Muscle layer of duodenum (tissue), 2 donors: ENCODE measurements around the gene DDR2.

Experiments used
- H3K27ac ChIP-seq: one replicate; pipeline ENCODE4 v1.7.0; 2013; ENCODE audit warnings: mild to moderate bottlenecking, low read length
- H3K27me3 ChIP-seq: one replicate; pipeline ENCODE4 v1.7.0; 2013; ENCODE audit warnings: low read depth, mild to moderate bottlenecking, control low read depth, low read length
- H3K36me3 ChIP-seq, 2 donors: one replicate each; pipeline ENCODE4 v1.7.0; 2013; ENCODE audit warnings: low read length in 2 of 2, control low read depth in 1 of 2, mild to moderate bottlenecking in 1 of 2; ENCODE audit not compliant: insufficient read depth in 2 of 2, control insufficient read depth in 1 of 2
- H3K4me1 ChIP-seq, 2 donors: one replicate each; pipeline ENCODE4 v1.7.0; 2013; ENCODE audit warnings: low read length in 2 of 2, mild to moderate bottlenecking in 2 of 2, control low read depth in 1 of 2, moderate library complexity in 1 of 2; ENCODE audit not compliant: insufficient read depth in 2 of 2, control insufficient read depth in 1 of 2
- H3K4me3 ChIP-seq, 2 donors: one replicate each; pipeline ENCODE4 v1.7.0; 2013; ENCODE audit warnings: low read length in 2 of 2, low read depth in 1 of 2, mild to moderate bottlenecking in 1 of 2
- H3K9me3 ChIP-seq, 2 donors: one replicate each; pipeline ENCODE4 v1.7.0; 2013; ENCODE audit warnings: low read length in 2 of 2, control low read depth in 1 of 2, mild to moderate bottlenecking in 1 of 2; ENCODE audit not compliant: control insufficient read depth in 1 of 2
- donor health status: healthy.

Gene DDR2

DNA sequence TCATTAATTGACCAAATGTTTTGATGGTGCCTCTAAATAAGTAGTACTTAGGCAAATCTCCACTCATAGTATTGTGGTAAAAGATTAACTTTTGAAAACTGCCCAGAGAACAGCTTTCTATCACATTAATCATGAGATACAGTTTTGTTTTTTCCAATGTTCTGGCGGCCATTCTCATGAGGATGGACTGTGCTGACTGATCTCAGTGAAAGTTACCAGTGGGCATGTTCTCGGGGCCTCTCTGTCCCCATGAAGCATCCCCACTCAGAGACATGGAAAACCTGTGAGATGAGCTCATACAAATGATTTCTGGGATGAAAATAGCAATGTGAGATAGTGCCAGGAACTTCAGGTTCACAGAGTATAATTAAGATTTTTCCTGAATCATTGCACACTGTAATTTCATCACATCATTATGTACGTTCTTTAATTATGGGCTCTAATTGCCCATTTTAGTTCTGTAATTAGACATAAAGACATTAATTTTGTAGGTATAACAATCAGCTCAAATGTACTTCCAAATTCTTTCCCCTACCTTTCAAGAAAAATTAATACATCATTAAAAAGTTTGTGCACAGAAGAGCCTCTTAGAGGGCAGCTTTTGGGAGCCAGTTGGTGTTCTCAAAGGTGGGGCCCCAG, 40.5 kb downstream of the DDR2 start:
- Histone ChIP-seq H3K36me3 (no peaks in the 10 kb centered on the region), H3K27ac (peak overlapping the region; percentile 53), H3K4me3 (no peak overlapping the region), H3K9me3 (no peaks in the 10 kb centered on the region), H3K27me3 (no peaks in the 10 kb centered on the region), H3K4me1 (peaks cover 13 to 19% of the 10 kb centered on the region in 2 donors)

DNA sequence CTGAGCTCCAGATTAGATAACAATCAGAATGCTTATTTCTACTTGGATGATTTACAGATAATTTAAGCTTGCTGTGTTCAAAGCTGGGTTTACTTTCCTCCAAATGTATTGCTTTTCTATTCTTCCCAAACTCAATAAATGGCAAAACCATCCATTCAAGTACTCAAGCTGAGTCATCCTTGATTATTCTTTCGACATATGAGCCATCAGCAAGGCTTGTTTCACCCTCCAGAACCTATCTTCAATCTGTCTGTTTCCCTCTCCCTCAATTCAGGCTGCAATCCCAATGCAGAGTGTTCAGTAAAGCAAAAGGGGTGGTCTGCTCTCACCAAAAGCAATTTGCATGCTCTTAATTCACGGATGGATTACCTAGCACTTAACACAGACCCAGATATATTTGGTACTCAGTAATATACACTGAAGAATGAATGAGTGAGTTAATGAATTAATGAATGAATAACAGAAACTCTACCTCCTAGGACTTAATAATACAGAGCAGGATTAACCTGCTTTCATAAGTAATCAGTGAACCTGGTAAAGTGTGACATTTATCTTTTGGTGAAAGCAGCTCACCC, 41.9 kb downstream of the DDR2 start:
- H3K4me1 ChIP-seq, result peaks cover 13 to 25% of the 10 kb centered on the region in 2 donors
- no peak overlapping the region for H3K4me3 ChIP-seq
- H3K27ac ChIP-seq, result peak overlapping the region; percentile 53
- H3K27me3 ChIP-seq, result no peaks in the 10 kb centered on the region
- no peaks in the 10 kb centered on the region for H3K36me3 ChIP-seq
- H3K9me3 ChIP-seq, result no peaks in the 10 kb centered on the region

DNA sequence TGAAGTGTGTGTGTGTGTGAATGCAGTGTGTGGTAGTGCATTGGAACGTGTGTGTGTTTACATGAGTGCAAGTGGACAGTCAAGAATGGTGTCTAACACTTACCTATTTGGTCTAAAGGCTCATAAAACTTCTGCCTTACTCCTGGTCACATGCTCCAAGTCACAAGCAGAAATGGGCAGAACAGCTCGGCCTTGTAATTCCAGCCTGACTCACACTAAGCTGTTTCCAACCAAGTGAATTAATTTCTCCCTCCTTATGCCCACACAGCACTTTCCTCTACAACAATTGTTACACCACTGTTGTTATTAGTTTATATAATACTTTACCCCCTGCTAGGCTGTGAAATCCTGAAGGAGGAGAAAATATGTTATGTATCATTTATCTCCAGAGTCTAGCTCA, 43.8 kb downstream of the DDR2 start:
- no peak overlapping the region for H3K4me3 ChIP-seq
- H3K9me3 ChIP-seq, result no peaks in the 10 kb centered on the region
- H3K27ac ChIP-seq, result peak overlapping the region; percentile 61
- no peaks in the 10 kb centered on the region for H3K36me3 ChIP-seq
- peaks cover 13 to 25% of the 10 kb centered on the region in 2 donors for H3K4me1 ChIP-seq
- no peaks in the 10 kb centered on the region for H3K27me3 ChIP-seq

DNA sequence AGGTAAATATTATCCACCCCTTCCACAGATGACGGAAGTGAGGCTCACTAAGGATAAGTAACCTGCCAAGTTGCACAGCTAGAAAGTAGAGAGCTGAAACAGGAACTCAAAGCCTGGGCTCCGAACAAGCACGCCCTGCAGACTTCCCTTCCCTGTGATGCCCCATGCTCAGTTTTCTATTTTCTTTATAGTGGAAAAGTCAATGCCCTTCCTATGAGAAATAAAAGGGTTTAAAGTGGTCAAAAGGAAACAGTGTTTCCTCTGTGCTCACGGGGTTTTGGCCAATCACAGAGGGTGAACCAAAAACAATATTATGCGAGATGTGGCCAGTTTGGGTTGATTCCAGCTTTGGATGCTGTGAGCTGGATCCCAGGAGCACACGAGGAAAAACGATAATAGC, 44.5 kb downstream of the DDR2 start:
- no peaks in the 10 kb centered on the region for H3K27me3 ChIP-seq
- H3K4me3 ChIP-seq, result no peak overlapping the region
- H3K4me1 ChIP-seq, result peaks cover 13 to 26% of the 10 kb centered on the region in 2 donors
- no peaks in the 10 kb centered on the region for H3K36me3 ChIP-seq
- H3K9me3 ChIP-seq, result no peaks in the 10 kb centered on the region
- peak overlapping the region; percentile 61 for H3K27ac ChIP-seq

DNA sequence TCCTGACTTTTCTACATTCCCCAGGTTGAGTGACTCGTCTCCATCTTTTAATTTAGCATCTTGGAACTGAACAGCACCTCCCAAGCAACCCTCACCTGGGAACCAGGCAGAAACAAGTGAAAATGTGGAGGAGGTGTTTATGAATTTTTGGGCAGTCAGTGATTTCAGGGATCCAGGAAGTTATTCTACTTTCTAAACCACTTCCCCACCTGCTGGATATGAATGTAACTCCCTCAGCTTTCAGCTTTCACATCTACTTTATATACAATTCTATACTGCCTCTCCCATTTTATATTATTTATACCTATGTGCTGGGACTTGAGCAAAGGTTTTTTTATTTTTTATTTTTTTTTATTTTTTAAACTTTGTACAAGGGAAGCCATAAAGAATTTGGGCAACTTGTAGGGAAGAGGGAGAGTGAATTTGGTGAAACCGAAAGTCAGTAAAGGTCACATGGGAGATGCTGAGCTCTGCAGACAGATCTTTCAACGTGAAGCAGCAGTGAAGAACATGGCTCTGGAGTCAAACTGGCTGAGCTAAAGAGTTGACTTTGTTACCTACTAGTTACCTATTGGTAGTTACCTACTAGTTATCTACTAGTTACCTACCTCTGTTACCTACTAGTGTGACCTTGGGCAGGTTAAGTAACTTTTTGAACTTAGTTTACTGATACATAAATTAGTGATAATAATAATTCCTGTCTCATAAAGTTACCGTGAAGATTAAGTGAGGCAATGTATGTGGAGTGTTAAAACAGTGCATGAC, 45.5 kb downstream of the DDR2 start:
- no peaks in the 10 kb centered on the region for H3K27me3 ChIP-seq
- peak overlapping the region; percentile 61 for H3K27ac ChIP-seq
- peaks cover 13 to 34% of the 10 kb centered on the region in 2 donors for H3K4me1 ChIP-seq
- H3K36me3 ChIP-seq, result no peaks in the 10 kb centered on the region
- no peaks in the 10 kb centered on the region for H3K9me3 ChIP-seq
- no peak overlapping the region for H3K4me3 ChIP-seq

GRCh38 chr1:162678439-162678838, 46.2 kb downstream of the DDR2 start:
- Histone ChIP-seq H3K36me3 (no peaks in the 10 kb centered on the region), H3K27me3 (no peaks in the 10 kb centered on the region), H3K4me3 (no peak overlapping the region), H3K9me3 (no peaks in the 10 kb centered on the region), H3K27ac (peak overlapping the region; percentile 37), H3K4me1 (peaks cover 13 to 34% of the 10 kb centered on the region in 2 donors)

GRCh38 chr1:162679298-162679697, 47.0 kb downstream of the DDR2 start:
- no peaks in the 10 kb centered on the region for H3K36me3 ChIP-seq
- no peaks in the 10 kb centered on the region for H3K9me3 ChIP-seq
- peaks cover 7 to 37% of the 10 kb centered on the region in 2 donors for H3K4me1 ChIP-seq
- no peaks in the 10 kb centered on the region for H3K27me3 ChIP-seq
- no peak overlapping the region for H3K4me3 ChIP-seq
- H3K27ac ChIP-seq, result peak overlapping the region; percentile 37

DNA sequence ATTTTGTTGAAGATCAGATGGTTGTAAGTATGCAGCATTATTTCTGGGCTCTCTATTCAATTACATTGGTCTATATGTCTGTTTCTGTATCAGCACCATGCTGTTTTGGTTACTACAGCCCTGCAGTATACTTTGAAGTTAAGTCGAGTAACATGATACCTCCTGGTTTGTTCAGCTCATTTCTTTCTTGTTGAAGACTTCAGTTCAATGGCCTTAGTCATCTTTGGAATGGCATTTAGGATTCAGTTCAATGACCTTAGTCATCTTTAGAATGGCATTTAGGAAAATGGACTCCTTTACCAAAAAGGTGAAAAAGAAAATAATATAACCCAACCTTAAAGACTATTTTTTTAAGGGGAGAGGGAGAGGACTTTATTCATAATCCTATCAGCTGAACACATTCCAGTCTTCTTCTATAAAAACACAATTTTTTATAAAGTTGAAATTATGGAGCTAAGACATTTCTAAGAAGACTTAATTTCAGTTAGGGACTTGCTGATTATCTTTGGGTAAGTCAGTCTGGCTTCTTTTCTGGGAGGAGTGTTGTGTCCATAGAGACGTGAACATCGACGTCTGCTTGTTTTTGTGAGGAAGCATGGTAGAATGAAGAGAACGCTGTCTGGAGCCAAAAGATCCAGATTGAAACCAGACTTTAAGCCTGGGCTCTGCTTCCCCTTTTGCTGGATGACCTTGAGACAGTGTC, 48.3 kb downstream of the DDR2 start:
- H3K27ac ChIP-seq, result peak overlapping the region; percentile 72
- no peaks in the 10 kb centered on the region for H3K36me3 ChIP-seq
- H3K9me3 ChIP-seq, result no peaks in the 10 kb centered on the region
- peaks cover 7 to 47% of the 10 kb centered on the region in 2 donors for H3K4me1 ChIP-seq
- H3K4me3 ChIP-seq, result no peak overlapping the region
- H3K27me3 ChIP-seq, result no peaks in the 10 kb centered on the region

GRCh38 chr1:162681122-162681436, 48.8 kb downstream of the DDR2 start:
- H3K36me3 ChIP-seq, result no peaks in the 10 kb centered on the region
- peak overlapping the region; percentile 72 for H3K27ac ChIP-seq
- no peak overlapping the region for H3K4me3 ChIP-seq
- H3K4me1 ChIP-seq, result peaks cover 7 to 50% of the 10 kb centered on the region in 2 donors
- H3K27me3 ChIP-seq, result no peaks in the 10 kb centered on the region
- no peaks in the 10 kb centered on the region for H3K9me3 ChIP-seq

DNA sequence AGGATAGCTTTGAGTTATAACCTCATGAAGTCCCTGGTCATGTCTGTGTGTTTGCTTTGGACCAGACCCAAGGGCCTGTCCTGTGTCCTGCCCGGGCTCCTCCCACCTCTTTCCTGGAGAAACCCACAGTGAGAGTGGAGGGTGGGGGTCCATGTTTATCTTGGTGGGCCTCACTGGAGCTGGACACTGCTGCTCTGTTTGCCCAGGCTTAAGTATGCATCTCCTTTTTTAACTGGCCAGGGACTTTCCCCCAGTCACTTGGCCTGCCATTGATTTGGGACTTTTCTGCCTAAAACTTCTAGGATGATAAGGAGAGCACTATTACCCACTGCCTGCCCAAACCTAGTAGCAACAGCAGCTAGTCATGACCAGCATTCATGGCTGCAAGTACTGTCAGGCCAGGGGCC, 49.8 kb downstream of the DDR2 start:
- Histone ChIP-seq H3K4me3 (no peak overlapping the region), H3K4me1 (peaks cover 4 to 40% of the 10 kb centered on the region in 2 donors), H3K27me3 (no peaks in the 10 kb centered on the region), H3K9me3 (no peaks in the 10 kb centered on the region), H3K36me3 (no peaks in the 10 kb centered on the region), H3K27ac (peak overlapping the region; percentile 72)

GRCh38 chr1:162687870-162688269, 55.6 kb downstream of the DDR2 start:
- no peaks in the 10 kb centered on the region for H3K27me3 ChIP-seq
- H3K4me3 ChIP-seq, result peak overlapping the region in 1 of 2 donors; percentile 38
- H3K36me3 ChIP-seq, result no peaks in the 10 kb centered on the region
- H3K9me3 ChIP-seq, result no peaks in the 10 kb centered on the region
- peak overlapping the region; percentile 62 for H3K27ac ChIP-seq
- H3K4me1 ChIP-seq, result peaks cover 0 to 47% of the 10 kb centered on the region in 2 donors
